HEK293 (cell line): ENCODE results near the gene ZNF672.
"Not testable (repeated sequence)": the region's sequence is repeated elsewhere in the genome, so short reads cannot be mapped to it uniquely, and the experiment has no call there.

Experiments
- CTCF ChIA-PET: fragments of 350-600 bp; formaldehyde crosslinking; extraction: SDS; loops from one replicate; lab custom pipeline; 2021; ENCODE audit warnings: antibody characterized with exemption; lab: Yijun Ruan, JAX
- POLR2A ChIA-PET: fragments of 300-600 bp; formaldehyde crosslinking; extraction: SDS; loops from one replicate; lab custom pipeline; 2020; ENCODE audit warnings: antibody characterized with exemption, inconsistent platforms; lab: Yijun Ruan, JAX
- H3K27ac ChIP-seq: fragments of 200-500 bp; sonication (Bioruptor generic); 2 replicates; pipeline ENCODE4 v1.5.1; 2014; ENCODE audit warnings: low read depth, low read length, control low read depth, inconsistent platforms; ENCODE audit errors: extremely low read depth
- H3K36me3 ChIP-seq, 2 experiments: fragments of 200-500 bp in 1 of 2; sonication (Bioruptor generic) in 1 of 2; 1 replicate in 1 of 2; 2 replicates in 1 of 2; pipeline ENCODE4 v1.5.1; 2014 to 2017; ENCODE audit warnings: inconsistent platforms in 2 of 2, low read length in 2 of 2; ENCODE audit not compliant: control insufficient read depth in 2 of 2, insufficient read depth in 1 of 2
- H3K4me1 ChIP-seq: fragments of 200-500 bp; sonication (Bioruptor generic); 2 replicates; pipeline ENCODE4 v1.5.1; 2014; ENCODE audit warnings: mild to moderate bottlenecking, low read length, inconsistent platforms; ENCODE audit not compliant: control insufficient read depth, insufficient read depth
- H3K4me3 ChIP-seq: 2 replicates; pipeline ENCODE4 v1.5.1; 2011; ENCODE audit warnings: low read depth, mild to moderate bottlenecking, control low read depth, low read length, moderate library complexity
- H3K9me3 ChIP-seq: fragments of 200-500 bp; sonication (Bioruptor generic); 2 replicates; pipeline ENCODE4 v1.5.1; 2014; ENCODE audit warnings: low read depth, low read length, inconsistent platforms; ENCODE audit not compliant: control insufficient read depth, insufficient read depth
- AEBP2 ChIP-seq: fragments of 450-650 bp; formaldehyde crosslinking; IDR thresholded peaks from 2 replicates; pipeline ENCODE4 v1.5.1; 2016; ENCODE audit warnings: missing biosample characterization, missing genetic modification characterization, borderline replicate concordance
- BCL11A ChIP-seq: fragments of 450-650 bp; formaldehyde crosslinking; IDR thresholded peaks from 2 replicates; pipeline ENCODE4 v1.5.1; 2016; ENCODE audit warnings: low read depth, missing biosample characterization, missing genetic modification characterization
- KLF1 ChIP-seq: fragments of 450-650 bp; formaldehyde crosslinking; IDR thresholded peaks from 2 replicates; pipeline ENCODE4 v1.5.1; 2016; ENCODE audit warnings: missing biosample characterization, missing genetic modification characterization
- KLF8 ChIP-seq: fragments of 450-650 bp; formaldehyde crosslinking; IDR thresholded peaks from 2 replicates; pipeline ENCODE4 v1.5.1; 2016; ENCODE audit warnings: missing biosample characterization, missing genetic modification characterization
- PRDM1 ChIP-seq: fragments of 450-650 bp; formaldehyde crosslinking; IDR thresholded peaks from 2 replicates; pipeline ENCODE4; 2016; ENCODE audit warnings: missing biosample characterization, missing genetic modification characterization
- WT1 ChIP-seq: fragments of 450-650 bp; formaldehyde crosslinking; IDR thresholded peaks from 2 replicates; pipeline ENCODE4 v1.5.1; 2016; ENCODE audit warnings: missing biosample characterization, missing genetic modification characterization
- ZBTB17 ChIP-seq: fragments of 450-650 bp; formaldehyde crosslinking; IDR thresholded peaks from 2 replicates; pipeline ENCODE4 v1.5.1; 2016; ENCODE audit warnings: missing biosample characterization, missing genetic modification characterization
- ZBTB21 ChIP-seq: fragments of 450-650 bp; formaldehyde crosslinking; IDR thresholded peaks from 2 replicates; pipeline ENCODE4 v1.5.1; 2017; ENCODE audit warnings: missing biosample characterization, missing genetic modification characterization
- ZBTB6 ChIP-seq: fragments of 450-650 bp; formaldehyde crosslinking; IDR thresholded peaks from 2 replicates; pipeline ENCODE4 v1.5.1; 2017; ENCODE audit warnings: missing biosample characterization, missing genetic modification characterization
- ZNF211 ChIP-seq: fragments of 450-650 bp; formaldehyde crosslinking; IDR thresholded peaks from 2 replicates; pipeline ENCODE4 v1.5.1; 2016; ENCODE audit warnings: low read depth, missing biosample characterization, missing genetic modification characterization
- ZNF248 ChIP-seq: fragments of 450-650 bp; formaldehyde crosslinking; IDR thresholded peaks from 2 replicates; pipeline ENCODE4 v1.5.1; 2017; ENCODE audit warnings: missing biosample characterization, missing genetic modification characterization
- ZNF311 ChIP-seq: fragments of 450-650 bp; formaldehyde crosslinking; IDR thresholded peaks from 2 replicates; pipeline ENCODE4 v1.5.1; 2017; ENCODE audit warnings: missing biosample characterization, missing genetic modification characterization, borderline replicate concordance
- ZNF335 ChIP-seq: fragments of 450-650 bp; formaldehyde crosslinking; conservative IDR thresholded peaks from 2 replicates; pipeline ENCODE4 v1.5.1; 2016; ENCODE audit warnings: missing biosample characterization, missing genetic modification characterization
- ZNF350 ChIP-seq: fragments of 450-650 bp; formaldehyde crosslinking; IDR thresholded peaks from 2 replicates; pipeline ENCODE4 v1.5.0; 2017; ENCODE audit warnings: missing biosample characterization, mild to moderate bottlenecking, missing genetic modification characterization
- ZNF544 ChIP-seq: fragments of 450-650 bp; formaldehyde crosslinking; IDR thresholded peaks from 2 replicates; pipeline ENCODE4 v1.5.0; 2017; ENCODE audit warnings: missing biosample characterization, missing genetic modification characterization
- ZNF561 ChIP-seq: fragments of 450-650 bp; IDR thresholded peaks from 2 replicates; pipeline ENCODE4 v1.5.1; 2018; ENCODE audit warnings: missing biosample characterization, missing genetic modification characterization, borderline replicate concordance
- ZNF677 ChIP-seq: fragments of 450-650 bp; IDR thresholded peaks from 2 replicates; pipeline ENCODE4 v1.5.0; 2018; ENCODE audit warnings: missing biosample characterization, mild to moderate bottlenecking, missing genetic modification characterization, moderate library complexity
- TF ChIP-seq, protein P1 (sequence below): fragments of 450-650 bp; formaldehyde crosslinking; IDR thresholded peaks from 2 replicates; pipeline ENCODE4 v1.5.1; 2016; ENCODE audit warnings: missing biosample characterization, missing genetic modification characterization

ZNF672 gene

GRCh38 chr1:248828845-248829244 lies 9.2 kb upstream of the ZNF672 start:
- Histone ChIP-seq H3K36me3 (peaks cover 0 to 8% of the 10 kb centered on the region in 2 experiments; a peak in 1 of 3 replicates), H3K9me3 (no peaks in the 10 kb centered on the region), H3K4me3 (no peak overlapping the region), H3K4me1 (no peaks in the 10 kb centered on the region), H3K27ac (no peak overlapping the region)
- CTCF ChIA-PET = no interaction called here
- POLR2A ChIA-PET = no interaction called here
- TF ChIP-seq PRDM1 (tag by site-specific recombination) (peak; percentile 53; the same call in 1 of the 2 replicates), BCL11A (no peak), ZNF561 (tag by site-specific recombination) (no peak), ZNF335 (tag by site-specific recombination) (peak; percentile 39; the same call in 1 of the 2 replicates)

DNA sequence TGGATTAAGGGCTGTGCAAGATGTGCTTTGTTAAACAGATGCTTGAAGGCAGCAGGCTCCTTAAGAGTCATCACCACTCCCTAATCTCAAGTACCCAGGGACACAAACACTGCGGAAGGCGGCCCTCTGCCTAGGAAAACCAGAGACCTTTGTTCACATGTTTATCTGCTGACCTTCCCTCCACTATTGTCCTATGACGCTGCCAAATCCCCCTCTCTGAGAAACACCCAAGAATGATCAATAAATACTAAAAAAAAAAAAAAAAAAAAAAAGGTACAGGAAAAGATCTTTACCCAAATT lies 7.4 kb upstream of the ZNF672 start:
- H3K27ac ChIP-seq, H3K36me3 ChIP-seq, POLR2A ChIA-PET, H3K4me1 ChIP-seq, CTCF ChIA-PET, H3K4me3 ChIP-seq, H3K9me3 ChIP-seq: not testable (repeated sequence)

DNA sequence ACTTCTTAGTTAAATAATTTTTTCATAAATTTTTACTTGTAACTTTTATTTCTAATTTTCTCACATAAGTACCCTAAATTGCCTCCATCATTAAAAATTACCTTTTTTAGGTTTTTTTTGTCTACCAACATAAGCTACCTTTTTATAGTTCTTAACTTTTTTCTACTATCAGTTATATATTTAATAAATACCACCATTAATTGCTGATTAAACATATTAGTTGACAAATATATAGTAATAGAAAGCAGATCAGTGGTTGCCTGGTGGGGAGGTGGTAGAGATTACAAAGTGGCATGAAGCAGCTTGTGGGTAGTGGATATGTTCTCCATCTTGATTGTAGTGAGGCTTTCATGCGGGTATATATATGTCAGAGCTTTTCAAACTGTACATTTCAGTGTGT lies 6.2 kb upstream of the ZNF672 start:
- CTCF ChIA-PET = interaction anchor here (0.9 kb wide), 1 partner anchor 10 kb away, joined by 3 read pairs; no protein-coding TSS in a partner anchor

More for the DNA sequence above, 6.2 kb upstream of the ZNF672 start:
- no peak overlapping the region for H3K4me3 ChIP-seq
- H3K27ac ChIP-seq = no peak overlapping the region
- no peaks in the 10 kb centered on the region for H3K36me3 ChIP-seq
- no peak for TF ChIP-seq ZNF311 (tag by site-specific recombination)
- no peak for TF ChIP-seq ZBTB21 (tag by site-specific recombination)
- no peak for TF ChIP-seq BCL11A
- TF ChIP-seq ZNF350 (tag by site-specific recombination) = no peak
- TF ChIP-seq AEBP2 (tag by site-specific recombination) = no peak
- TF ChIP-seq ZBTB17 (tag by site-specific recombination) = no peak
- TF ChIP-seq, protein P1, sequence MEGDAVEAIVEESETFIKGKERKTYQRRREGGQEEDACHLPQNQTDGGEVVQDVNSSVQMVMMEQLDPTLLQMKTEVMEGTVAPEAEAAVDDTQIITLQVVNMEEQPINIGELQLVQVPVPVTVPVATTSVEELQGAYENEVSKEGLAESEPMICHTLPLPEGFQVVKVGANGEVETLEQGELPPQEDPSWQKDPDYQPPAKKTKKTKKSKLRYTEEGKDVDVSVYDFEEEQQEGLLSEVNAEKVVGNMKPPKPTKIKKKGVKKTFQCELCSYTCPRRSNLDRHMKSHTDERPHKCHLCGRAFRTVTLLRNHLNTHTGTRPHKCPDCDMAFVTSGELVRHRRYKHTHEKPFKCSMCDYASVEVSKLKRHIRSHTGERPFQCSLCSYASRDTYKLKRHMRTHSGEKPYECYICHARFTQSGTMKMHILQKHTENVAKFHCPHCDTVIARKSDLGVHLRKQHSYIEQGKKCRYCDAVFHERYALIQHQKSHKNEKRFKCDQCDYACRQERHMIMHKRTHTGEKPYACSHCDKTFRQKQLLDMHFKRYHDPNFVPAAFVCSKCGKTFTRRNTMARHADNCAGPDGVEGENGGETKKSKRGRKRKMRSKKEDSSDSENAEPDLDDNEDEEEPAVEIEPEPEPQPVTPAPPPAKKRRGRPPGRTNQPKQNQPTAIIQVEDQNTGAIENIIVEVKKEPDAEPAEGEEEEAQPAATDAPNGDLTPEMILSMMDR = no peak
- no peak for TF ChIP-seq ZNF677 (tag by site-specific recombination)
- TF ChIP-seq ZBTB6 (tag by site-specific recombination) = no peak
- TF ChIP-seq WT1 (tag by site-specific recombination) = no peak
- TF ChIP-seq ZNF211 (tag by site-specific recombination) = no peak
- no peak for TF ChIP-seq KLF8 (tag by site-specific recombination)
- TF ChIP-seq ZNF248 = no peak
- TF ChIP-seq ZNF544 (tag by site-specific recombination) = no peak
- TF ChIP-seq KLF1 = no peak
- H3K9me3 ChIP-seq = no peaks in the 10 kb centered on the region
- no peaks in the 10 kb centered on the region for H3K4me1 ChIP-seq
- POLR2A ChIA-PET = no interaction called here
